GM23338 (cell line): ENCODE measurements around the gene SF1. TPM values are rescaled to one million over a fixed set of nuclear protein-coding genes. Genes with fewer than 3 reads are reported as not detected.

Experiments used
- ATAC-seq: fragments of 200-7000 bp; cut with Tn5 transposase; 3 replicates; pipeline ENCODE4 v1.9.1; 2020
- DNase-seq: peaks from one replicate; pipeline ENCODE4 v3.0.0-alpha.2; 2015; ENCODE audit warnings: low spot score
- H2AFZ ChIP-seq: fragments of 200-600 bp; sonication (generic); 2 replicates; pipeline ENCODE4 v1.8.0; 2016; ENCODE audit warnings: antibody characterized with exemption, mild to moderate bottlenecking, moderate library complexity
- H3F3A ChIP-seq: fragments of 200-600 bp; sonication (generic); replicated peaks from 2 replicates; pipeline ENCODE4 v1.8.0; 2017; ENCODE audit warnings: antibody characterized with exemption, mixed run types, low read depth
- H3K27ac ChIP-seq: fragments of 200-600 bp; sonication (generic); 2 replicates; pipeline ENCODE4 v1.6.1; 2016; ENCODE audit warnings: low read depth
- H3K27me3 ChIP-seq: fragments of 200-600 bp; sonication (generic); 2 replicates; pipeline ENCODE4 v1.8.0; 2016; ENCODE audit warnings: mild to moderate bottlenecking, mixed run types, moderate library complexity; ENCODE audit not compliant: insufficient read depth
- H3K36me3 ChIP-seq: fragments of 200-600 bp; sonication (generic); 2 replicates; pipeline ENCODE4 v1.8.0; 2016; ENCODE audit warnings: mild to moderate bottlenecking; ENCODE audit not compliant: insufficient read depth
- H3K4me1 ChIP-seq: fragments of 200-600 bp; sonication (generic); 2 replicates; pipeline ENCODE4 v1.8.0; 2016; ENCODE audit warnings: mild to moderate bottlenecking, moderate library complexity; ENCODE audit not compliant: insufficient read depth
- H3K4me2 ChIP-seq: fragments of 200-600 bp; sonication (generic); 2 replicates; pipeline ENCODE4 v1.7.1; 2017; ENCODE audit warnings: mixed run types
- H3K4me3 ChIP-seq: fragments of 200-600 bp; sonication (generic); 2 replicates; pipeline ENCODE4 v1.6.1; 2016; ENCODE audit warnings: mixed run types
- H3K79me2 ChIP-seq: fragments of 200-600 bp; sonication (generic); replicated peaks from 2 replicates; pipeline ENCODE4 v1.8.0; 2017; ENCODE audit warnings: mild to moderate bottlenecking; ENCODE audit not compliant: insufficient read depth
- H3K9me2 ChIP-seq: fragments of 200-600 bp; sonication (generic); 2 replicates; pipeline ENCODE4 v1.8.0; 2017; ENCODE audit not compliant: insufficient read depth
- H4K20me1 ChIP-seq: fragments of 200-600 bp; sonication (generic); replicated peaks from 2 replicates; pipeline ENCODE4 v1.8.0; 2017; ENCODE audit warnings: mild to moderate bottlenecking; ENCODE audit not compliant: insufficient read depth
- H3K27ac Mint-ChIP-seq: 2 replicates; pipeline ENCODE4 v1.8.0; 2020; ENCODE audit warnings: inconsistent platforms, mild to moderate bottlenecking, moderate library complexity, mixed read lengths
- H3K27me3 Mint-ChIP-seq: 3 replicates; pipeline ENCODE4 v1.8.0; 2022; ENCODE audit warnings: low read depth, mild to moderate bottlenecking, moderate library complexity, mixed read lengths, inconsistent platforms; ENCODE audit not compliant: insufficient read depth, poor library complexity
- H3K36me3 Mint-ChIP-seq: 3 replicates; pipeline ENCODE4 v1.8.0; 2021; ENCODE audit warnings: low read depth, mild to moderate bottlenecking, inconsistent platforms, moderate library complexity, mixed read lengths
- H3K4me1 Mint-ChIP-seq: 3 replicates; pipeline ENCODE4 v1.8.0; 2020; ENCODE audit warnings: mild to moderate bottlenecking, inconsistent platforms, mixed read lengths
- H3K4me3 Mint-ChIP-seq: 3 replicates; pipeline ENCODE4 v1.8.0; 2021; ENCODE audit warnings: moderate library complexity, mild to moderate bottlenecking, inconsistent platforms, mixed read lengths
- H3K9me3 Mint-ChIP-seq: 3 replicates; pipeline ENCODE4 v1.8.0; 2020; ENCODE audit warnings: moderate library complexity, mild to moderate bottlenecking, inconsistent platforms, mixed read lengths
- CREB1 ChIP-seq: fragments of 250-450 bp; sonication (Bioruptor Pico); IDR thresholded peaks from 2 replicates; pipeline ENCODE4 v1.5.0; 2020; ENCODE audit warnings: low read depth, mild to moderate bottlenecking, moderate library complexity
- CTCF ChIP-seq, 2 experiments: fragments of 200-600 bp in 1 of 2; sonication (generic) in 1 of 2; conservative IDR thresholded peaks; 2 replicates each; pipeline versions ENCODE4 v1.5.1 to v1.6.1; 2016 to 2017; ENCODE audit warnings: antibody characterized with exemption in 2 of 2, low read depth in 2 of 2, mild to moderate bottlenecking in 2 of 2, moderate library complexity in 1 of 2
- ETS1 ChIP-seq: IDR thresholded peaks from 2 replicates; pipeline ENCODE4 v1.6.1; 2016; ENCODE audit warnings: antibody characterized with exemption
- EZH2 ChIP-seq: fragments of 200-600 bp; sonication (generic); IDR thresholded peaks from one replicate; pipeline ENCODE4 v1.8.0; 2017; ENCODE audit warnings: antibody characterized with exemption, mild to moderate bottlenecking, low read depth; ENCODE audit not compliant: unreplicated experiment
- EZH2phosphoT487 ChIP-seq: fragments of 200-600 bp; sonication (generic); IDR thresholded peaks from one replicate; pipeline ENCODE4 v1.8.1; 2018; ENCODE audit warnings: antibody characterized with exemption; ENCODE audit not compliant: unreplicated experiment
- JUNB ChIP-seq: IDR thresholded peaks from one replicate; pipeline ENCODE4 v1.6.1; 2016; ENCODE audit warnings: antibody characterized with exemption; ENCODE audit not compliant: unreplicated experiment
- NANOG ChIP-seq: IDR thresholded peaks from 2 replicates; pipeline ENCODE4 v1.6.1; 2016; ENCODE audit warnings: antibody characterized with exemption, borderline replicate concordance
- POLR2AphosphoS5 ChIP-seq: IDR thresholded peaks from 2 replicates; pipeline ENCODE4 v1.6.1; 2016; ENCODE audit warnings: antibody characterized with exemption, low read depth
- REST ChIP-seq: IDR thresholded peaks from one replicate; pipeline ENCODE4 v1.6.1; 2018; ENCODE audit warnings: antibody characterized with exemption; ENCODE audit not compliant: unreplicated experiment
- STAT1 ChIP-seq: IDR thresholded peaks from one replicate; pipeline ENCODE4 v1.6.1; 2016; ENCODE audit warnings: antibody characterized with exemption; ENCODE audit not compliant: unreplicated experiment
- ZNF114 ChIP-seq: fragments of 250-450 bp; sonication (Bioruptor Pico); IDR thresholded peaks from 2 replicates; pipeline ENCODE4 v1.5.0; 2020; ENCODE audit warnings: mild to moderate bottlenecking, moderate library complexity
- ZNF331 ChIP-seq: fragments of 250-450 bp; sonication (Bioruptor Pico); IDR thresholded peaks from 2 replicates; pipeline ENCODE4 v1.5.0; 2020; ENCODE audit warnings: low read depth, mild to moderate bottlenecking, moderate library complexity
- ZNF462 ChIP-seq: fragments of 250-450 bp; sonication (Bioruptor Pico); IDR thresholded peaks from 2 replicates; pipeline ENCODE4 v1.5.0; 2020; ENCODE audit warnings: mild to moderate bottlenecking, moderate library complexity
- polyA plus RNA-seq: library from polyadenylated mRNA; unstranded; fragments of >200 nt; fragmentation: Nextera tagmentation; extraction: Ambion mirVana; gene quantifications from 2 replicates; pipeline ENCODE4 v1.2.1, GENCODE V29; 2016
- total RNA-seq: library from RNA; depleted of rRNA; stranded (reverse); fragments of >200 nt; shearing (Covaris generic); gene quantifications from 2 replicates; pipeline ENCODE4 v1.2.3, GENCODE V29; 2014

Gene SF1
- total and polyA plus RNA-seq, 2 experiments from 2014 or later = 76.9 to 252 TPM

- H3K27me3 ChIP-seq = peaks cover 14% of the 10 kb centered on the region
- H3K27ac Mint-ChIP-seq = peak overlapping the region; percentile 13; the same call in 1 of the 2 replicates
- peak; percentile 3 for ATAC-seq
- H3K27me3 Mint-ChIP-seq = peaks cover 44% of the 10 kb centered on the region
- H4K20me1 ChIP-seq = no peaks in the 10 kb centered on the region
- peak; percentile 41 for DNase-seq
- H3K36me3 ChIP-seq = no peaks in the 10 kb centered on the region
- TF ChIP-seq JUNB (no peak), CTCF (conservative IDR thresholded peaks at IDR 0.05; ENCODE audit: low read depth in 2 of 2) (no peak), STAT1 (no peak), ETS1 (no peak), CREB1 (CRISPR knock-in tag) (no peak), NANOG (no peak), ZNF114 (CRISPR knock-in tag) (no peak), ZNF331 (no peak), ZNF462 (CRISPR knock-in tag) (no peak), POLR2AphosphoS5 (no peak), REST (no peak), EZH2 (no peak), EZH2phosphoT487 (no peak)
- H3K4me2 ChIP-seq = peak overlapping the region; percentile 71
- H3K79me2 ChIP-seq = no peaks in the 10 kb centered on the region
- no peaks in the 10 kb centered on the region; the same call in 2 of the 3 replicates for H3K9me3 Mint-ChIP-seq
- peak overlapping the region; percentile 14; the same call in 1 of the 2 replicates for H3K4me3 ChIP-seq
- 0 out of 3 replicates have a peak overlapping the region, but pooled peaks have one; percentile 11 for H3K4me3 Mint-ChIP-seq
- peaks cover 59% of the 10 kb centered on the region for H3K4me1 Mint-ChIP-seq
- H3K36me3 Mint-ChIP-seq = peaks cover 22% of the 10 kb centered on the region
- H3K4me1 ChIP-seq = peaks cover 55% of the 10 kb centered on the region
- H3F3A ChIP-seq = peaks cover 14% of the 10 kb centered on the region
- H3K9me2 ChIP-seq = no peaks in the 10 kb centered on the region
- peak overlapping the region; percentile 49; the same call in 1 of the 2 replicates for H2AFZ ChIP-seq
- H3K27ac ChIP-seq = peak overlapping the region; percentile 59; the same call in 1 of the 2 replicates
Observed at GRCh38 chr11:64726211-64726641, 52.1 kb downstream of the SF1 start.
